Activated effector memory CD4-positive, alpha-beta T cell treated with anti-CD3 and anti-CD28 coated beads, Interleukin-2, amount 50 U/mL, for 16 hours (primary cell): ENCODE measurements around the gene ZNF142.

ENCODE experiments used
- DNase-seq: peaks from one replicate; pipeline ENCODE4 v3.0.0-alpha.2; 2020

The ZNF142 gene, protein sequence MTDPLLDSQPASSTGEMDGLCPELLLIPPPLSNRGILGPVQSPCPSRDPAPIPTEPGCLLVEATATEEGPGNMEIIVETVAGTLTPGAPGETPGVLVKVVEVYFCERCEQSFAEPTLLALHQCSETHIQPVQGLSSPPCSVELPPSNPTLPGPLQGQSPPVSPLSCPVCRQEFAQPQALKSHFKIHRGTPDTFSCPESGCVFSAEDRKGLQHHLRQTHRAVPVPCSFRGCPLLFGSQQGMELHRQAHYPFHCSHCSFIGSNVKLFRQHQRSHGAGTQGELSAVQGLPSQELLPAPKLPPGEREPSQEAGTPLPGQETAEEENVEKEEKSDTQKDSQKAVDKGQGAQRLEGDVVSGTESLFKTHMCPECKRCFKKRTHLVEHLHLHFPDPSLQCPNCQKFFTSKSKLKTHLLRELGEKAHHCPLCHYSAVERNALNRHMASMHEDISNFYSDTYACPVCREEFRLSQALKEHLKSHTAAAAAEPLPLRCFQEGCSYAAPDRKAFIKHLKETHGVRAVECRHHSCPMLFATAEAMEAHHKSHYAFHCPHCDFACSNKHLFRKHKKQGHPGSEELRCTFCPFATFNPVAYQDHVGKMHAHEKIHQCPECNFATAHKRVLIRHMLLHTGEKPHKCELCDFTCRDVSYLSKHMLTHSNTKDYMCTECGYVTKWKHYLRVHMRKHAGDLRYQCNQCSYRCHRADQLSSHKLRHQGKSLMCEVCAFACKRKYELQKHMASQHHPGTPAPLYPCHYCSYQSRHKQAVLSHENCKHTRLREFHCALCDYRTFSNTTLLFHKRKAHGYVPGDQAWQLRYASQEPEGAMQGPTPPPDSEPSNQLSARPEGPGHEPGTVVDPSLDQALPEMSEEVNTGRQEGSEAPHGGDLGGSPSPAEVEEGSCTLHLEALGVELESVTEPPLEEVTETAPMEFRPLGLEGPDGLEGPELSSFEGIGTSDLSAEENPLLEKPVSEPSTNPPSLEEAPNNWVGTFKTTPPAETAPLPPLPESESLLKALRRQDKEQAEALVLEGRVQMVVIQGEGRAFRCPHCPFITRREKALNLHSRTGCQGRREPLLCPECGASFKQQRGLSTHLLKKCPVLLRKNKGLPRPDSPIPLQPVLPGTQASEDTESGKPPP (N-terminal part only)

DNA sequence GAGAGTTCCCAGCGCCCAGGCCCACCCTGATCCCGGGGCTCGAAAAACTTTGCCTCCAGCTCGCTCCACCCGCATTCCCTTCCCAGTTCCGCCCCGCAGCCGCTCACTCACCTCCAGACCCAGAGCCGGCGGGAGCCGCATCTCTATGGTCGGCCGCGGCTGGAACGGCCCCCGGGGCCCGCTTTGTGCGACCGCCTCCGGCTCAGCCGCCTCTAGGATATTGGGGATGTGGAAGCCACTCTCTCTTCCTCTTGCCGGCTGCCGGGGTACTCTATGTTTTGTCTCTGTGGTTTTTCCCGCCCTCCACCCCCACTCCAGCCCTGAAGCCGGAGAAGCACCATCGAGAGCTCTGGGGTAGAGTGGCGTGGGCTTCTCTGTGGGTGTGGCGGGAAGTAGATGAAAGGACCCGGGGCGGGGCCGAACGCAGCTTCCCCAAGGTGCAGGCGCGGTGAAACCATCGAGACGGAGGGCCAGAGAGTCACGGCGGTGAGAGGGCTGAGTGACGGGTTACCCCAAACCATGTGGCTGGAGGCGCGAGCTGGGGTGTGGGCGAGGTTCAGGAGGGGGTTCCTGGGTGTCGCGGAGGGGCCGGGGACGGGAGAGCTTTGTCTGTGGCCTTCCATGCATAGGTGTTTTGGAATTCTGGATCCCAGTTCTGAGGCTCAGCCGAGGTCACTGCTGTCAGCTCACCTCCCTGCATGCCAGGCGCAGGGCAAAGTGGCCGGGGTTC is at the start of gene ZNF142, which contains the start of gene BCS1L:
ZNF142 (minus strand) TSS at position 366 of the 730 bp plus-strand sequence. CDS start 3,194 bp downstream, outside the sequence.
BCS1L (plus strand) TSS at position 426 of the 730 bp plus-strand sequence. CDS start 1,305 bp downstream, outside the sequence.
- peak; percentile 97 for DNase-seq

DNA sequence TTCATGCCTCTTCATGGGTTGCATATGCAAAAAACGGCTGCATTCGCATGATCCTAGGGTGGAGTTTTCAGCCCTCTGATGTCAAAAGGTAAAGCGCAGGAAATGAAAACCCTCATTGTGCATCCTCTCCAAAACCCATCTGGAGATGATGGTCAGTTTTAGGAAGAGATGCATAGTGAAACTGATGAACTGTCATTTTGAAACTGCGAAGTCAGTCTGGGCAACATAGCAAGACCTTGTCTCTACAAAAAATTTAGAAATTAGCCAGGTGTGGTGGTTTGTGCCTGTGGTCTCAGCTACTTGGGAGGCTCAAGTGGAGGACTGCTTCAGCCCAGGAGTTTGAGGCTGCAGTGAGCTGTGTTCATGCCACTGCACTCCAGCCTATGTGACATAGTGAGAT is 48.7 kb upstream of the ZNF142 start:
- no peak for DNase-seq

DNA sequence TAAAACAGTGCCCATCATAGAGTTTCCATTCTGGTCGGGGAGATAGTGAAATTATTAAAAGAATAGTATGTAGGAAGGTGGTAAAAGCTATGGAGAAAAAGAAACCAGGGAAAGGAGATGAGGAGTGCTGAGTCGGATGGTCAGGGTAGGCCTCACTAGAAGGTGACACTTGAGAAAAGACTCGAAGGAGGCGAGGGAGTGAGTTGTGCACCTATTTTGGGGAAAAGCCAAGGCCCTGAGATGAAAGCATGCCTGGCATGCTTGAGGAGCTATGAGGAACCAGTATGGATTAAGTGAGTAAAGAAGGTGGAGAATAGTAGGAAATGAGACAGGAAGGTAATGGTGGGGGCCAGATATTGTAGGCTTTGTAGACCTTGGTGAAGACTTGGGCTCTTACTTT is 43.9 kb upstream of the ZNF142 start:
- no peak for DNase-seq

DNA sequence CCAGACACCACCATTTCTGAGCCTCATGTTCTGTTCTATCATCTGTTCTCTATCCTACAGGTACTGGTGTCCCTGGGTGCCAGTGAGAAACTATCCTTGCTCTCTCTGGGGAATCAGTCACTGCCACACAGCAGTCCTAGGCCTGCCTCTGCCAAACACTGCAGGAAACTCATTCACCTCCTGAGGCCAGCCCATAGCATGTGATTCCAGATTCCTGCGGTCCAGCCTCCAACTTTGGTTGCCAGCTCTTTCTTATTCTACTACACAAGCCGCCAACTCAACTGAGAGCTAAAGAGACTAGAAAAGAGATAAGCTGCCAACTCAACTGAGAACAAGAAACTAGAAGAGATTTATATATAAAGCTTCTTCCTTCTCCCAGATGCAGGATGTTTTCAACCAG is 42.4 kb upstream of the ZNF142 start:
- DNase-seq: no peak

DNA sequence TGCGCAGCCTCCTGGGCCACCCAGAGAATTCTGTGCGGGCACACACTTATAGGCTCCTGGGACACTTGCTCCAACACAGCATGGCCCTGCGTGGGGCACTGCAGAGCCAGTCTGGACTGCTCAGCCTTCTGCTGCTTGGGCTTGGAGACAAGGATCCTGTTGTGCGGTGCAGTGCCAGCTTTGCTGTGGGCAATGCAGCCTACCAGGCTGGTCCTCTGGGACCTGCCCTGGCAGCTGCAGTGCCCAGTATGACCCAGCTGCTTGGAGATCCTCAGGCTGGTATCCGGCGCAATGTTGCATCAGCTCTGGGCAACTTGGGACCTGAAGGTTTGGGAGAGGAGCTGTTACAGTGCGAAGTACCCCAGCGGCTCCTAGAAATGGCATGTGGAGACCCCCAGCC is 39.5 kb upstream of the ZNF142 start:
- DNase-seq: no peak

DNA sequence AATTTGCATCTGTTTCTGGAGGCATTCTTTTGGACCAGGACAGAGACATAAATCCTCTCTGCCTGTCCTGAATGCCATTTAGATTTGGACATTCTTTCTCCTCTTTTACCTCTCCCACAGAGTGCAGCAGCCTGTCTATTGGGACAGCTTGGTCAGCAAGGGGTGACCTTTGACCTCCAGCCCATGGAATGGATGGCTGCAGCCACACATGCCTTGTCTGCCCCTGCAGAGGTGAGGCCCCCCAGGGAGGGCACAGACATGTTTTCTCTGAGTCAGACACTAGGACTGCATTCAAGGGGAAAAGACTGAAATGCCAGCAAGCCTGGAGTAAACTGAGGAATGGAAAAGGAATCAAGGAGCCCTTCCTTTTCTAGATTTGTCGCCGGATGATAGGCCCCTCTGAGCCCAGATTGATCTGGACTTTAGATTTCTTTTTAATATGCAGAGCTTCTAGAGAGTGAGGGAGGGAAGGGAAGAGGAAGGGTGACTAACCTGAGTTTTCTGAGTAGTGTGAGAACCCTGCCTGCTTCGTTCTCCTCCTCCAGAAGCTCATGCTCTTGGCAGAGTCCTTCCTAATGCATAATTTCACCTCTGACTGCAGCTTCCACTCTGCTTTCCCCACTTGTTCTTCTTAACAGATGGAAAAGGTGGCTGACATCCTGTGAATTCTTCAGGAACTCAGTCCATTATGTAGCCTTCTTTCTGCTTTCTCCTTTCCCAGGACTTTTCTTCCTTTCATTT is 35.2 kb upstream of the ZNF142 start:
- no peak for DNase-seq

DNA sequence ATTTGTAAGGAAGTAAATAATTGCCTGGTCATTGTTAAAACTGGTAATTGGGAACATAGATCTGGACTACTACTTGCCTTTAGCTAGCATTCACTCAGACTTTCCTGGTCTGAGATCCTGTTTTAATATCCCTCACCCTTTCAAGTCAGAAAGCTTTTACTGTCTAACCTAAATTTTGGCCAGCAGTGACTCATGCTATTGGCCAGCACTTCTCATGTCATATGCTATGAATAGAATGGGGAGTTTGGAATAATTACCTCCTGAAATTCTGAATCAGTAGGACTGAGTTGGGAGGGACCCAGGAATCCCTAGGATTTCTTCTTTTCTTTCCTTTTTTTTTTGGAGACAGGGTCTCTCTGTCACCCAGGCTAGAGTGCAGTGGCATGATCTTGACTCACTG is 31.8 kb upstream of the ZNF142 start:
- DNase-seq: no peak

DNA sequence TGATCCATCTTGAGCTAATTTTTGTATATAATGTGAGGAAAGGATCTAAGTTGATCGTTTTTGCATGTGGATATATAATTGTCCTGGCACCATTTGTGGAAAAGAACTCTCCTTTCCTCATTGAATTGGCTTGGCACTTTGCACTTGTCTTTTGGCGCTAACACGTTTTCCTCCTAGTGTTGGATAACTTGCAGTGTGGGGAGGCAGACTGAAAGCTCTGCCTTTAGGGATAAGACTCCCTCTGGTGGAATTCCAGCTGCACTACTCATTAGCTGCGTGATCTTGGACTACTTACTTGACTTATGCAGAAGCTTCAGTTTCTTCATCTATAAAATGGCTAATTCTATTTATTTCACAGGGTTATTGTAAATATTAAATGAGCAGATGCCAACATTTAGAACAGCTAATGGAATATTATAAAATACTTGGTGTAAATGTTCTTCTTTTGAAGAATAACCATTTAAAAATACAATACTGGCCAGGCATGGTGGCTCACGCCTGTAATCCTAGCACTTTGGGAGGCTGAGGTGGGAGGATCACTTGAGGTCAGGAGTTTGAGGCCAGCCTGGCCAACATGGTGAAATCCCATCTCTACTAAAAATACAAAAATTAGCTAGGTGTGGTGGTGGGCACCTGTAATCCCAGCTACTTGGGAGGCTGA is 28.1 kb upstream of the ZNF142 start:
- DNase-seq: peak; percentile 65

DNA sequence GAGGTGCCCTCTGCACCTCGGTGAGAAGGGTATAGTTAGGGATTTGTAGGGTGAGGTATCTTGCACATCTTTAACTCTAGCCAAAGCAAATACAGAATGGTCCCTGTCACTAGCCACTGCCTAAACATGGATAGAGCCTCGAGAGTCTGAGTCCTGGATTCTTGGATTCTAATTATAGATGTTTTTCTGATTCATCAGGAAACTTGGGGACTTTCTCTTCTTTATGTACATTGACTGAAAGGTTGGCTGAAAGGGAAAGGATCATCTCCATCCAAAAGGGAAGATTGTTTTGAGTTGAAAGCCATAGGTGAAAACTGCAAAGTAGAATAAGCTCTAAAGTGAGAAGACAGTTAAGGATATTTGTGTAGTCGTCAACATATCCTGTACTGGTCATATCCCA is 20.6 kb upstream of the ZNF142 start:
- no peak for DNase-seq

DNA sequence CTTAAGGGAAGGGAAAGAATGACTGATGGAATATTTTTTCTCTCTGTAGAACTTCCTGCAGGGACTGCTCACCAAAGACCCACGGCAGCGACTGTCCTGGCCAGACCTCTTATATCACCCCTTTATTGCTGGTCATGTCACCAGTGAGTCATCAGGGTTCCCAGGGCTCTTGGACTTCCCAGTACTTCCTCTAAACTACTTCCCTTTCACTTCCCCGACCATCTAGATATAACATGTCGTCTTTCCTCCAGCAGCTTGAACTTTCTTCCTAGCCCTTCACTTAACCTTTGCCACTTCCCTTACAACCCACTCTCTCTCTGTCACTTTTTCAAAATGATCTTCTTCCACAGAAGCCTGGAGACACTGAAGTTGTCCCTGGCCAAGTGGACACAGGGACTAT is 19.7 kb upstream of the ZNF142 start:
- no peak for DNase-seq

DNA sequence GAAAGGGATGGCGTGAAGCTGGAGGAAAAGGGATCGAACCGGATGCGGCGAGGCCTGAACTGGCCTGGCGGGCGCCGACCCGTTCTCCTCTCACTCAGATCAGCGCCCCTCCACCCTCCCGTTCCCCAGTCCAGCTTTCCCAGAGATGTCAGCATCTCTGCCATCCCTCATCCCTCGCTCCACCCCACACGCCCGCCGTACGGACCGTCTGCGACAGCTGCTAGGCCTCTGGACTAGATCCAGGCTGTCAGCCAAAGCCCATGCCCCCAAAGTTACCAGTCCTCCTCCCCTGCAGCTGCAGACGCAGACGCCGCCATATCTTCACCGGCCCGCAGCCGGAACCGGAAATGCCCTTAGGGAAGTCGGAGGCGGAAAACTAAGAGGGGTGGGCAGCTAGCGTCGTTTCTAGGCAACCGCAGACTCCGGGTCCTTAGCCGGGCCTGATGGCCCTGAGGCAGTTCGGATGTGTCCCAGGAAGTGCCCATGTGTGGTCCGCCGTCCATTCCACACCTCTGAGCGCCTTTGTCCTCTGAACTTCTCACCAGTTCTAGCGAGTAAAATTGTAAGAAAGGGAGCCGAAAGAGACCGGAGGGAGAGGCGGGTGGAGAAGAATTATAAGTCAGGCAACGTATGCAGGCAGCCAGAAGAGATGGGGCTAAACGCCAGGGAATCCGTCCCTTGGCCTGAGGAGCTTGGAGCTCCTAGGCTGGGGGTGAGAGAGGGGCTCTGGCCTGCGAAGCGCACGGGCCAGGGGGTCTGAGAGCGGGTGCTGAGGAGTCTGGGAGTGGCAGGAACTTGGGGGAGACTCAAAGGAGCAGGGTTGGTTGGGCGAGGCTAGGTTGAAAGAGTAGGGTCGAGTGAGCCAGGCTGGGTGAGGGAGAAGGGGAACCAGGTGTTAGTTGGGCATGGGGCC is 12.5 kb upstream of the ZNF142 start, which contains the start of the genes RNF25 and STK36:
RNF25 (minus strand) TSS at position 349 of the 913 bp plus-strand sequence; CDS start at position 317, 32 bp downstream.
STK36 (plus strand) TSS at position 433 of the 913 bp plus-strand sequence. CDS start 744 bp downstream, outside the sequence.
- DNase-seq: peak; percentile 94

DNA sequence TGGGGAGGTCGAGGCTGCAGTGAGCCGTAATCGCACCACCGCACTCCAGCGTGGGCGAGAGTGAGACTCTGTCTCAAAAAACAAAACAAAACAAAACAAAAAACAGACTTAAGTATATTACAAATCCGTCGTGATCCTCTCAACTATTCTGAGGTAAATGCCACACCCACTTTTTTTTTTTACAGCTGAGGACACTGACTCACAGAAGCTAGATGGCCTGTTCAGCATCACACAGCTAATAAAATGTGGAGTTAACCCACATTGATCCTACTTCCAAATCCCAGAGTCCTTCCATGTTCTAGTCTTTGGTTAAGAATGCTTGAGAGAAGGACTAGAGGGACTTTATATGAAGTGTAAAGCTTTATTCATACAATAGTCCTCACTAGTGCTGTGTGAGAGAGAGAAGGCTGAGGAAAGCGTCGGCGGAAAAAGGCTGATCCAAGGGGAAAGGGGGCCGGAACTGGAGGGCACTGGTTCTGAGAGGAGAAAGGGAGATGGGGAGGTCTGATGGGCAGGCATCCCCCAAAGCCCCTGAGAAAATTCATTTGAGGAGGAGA is 11.8 kb upstream of the ZNF142 start:
- no peak for DNase-seq

DNA sequence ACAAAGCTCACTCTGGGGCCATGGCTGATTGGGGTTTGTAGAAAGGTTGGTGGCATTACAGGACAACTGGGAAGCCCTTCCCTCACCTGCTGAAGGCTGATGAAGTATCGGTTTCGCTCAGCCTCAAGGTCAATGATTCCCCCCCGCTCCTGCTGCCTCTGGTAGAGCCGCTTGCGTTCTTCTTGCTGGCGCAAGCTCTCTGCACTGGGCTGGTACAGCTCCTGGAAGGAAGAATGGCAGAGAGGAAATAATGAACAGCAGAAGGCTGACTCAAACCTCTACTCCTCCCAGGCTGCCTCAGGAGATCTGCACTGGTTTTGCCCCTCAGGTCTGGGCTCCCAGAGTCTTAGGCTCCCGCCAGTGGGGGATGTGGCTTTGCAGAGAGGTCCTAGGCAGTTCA is 5.2 kb upstream of the ZNF142 start:
- no peak for DNase-seq

DNA sequence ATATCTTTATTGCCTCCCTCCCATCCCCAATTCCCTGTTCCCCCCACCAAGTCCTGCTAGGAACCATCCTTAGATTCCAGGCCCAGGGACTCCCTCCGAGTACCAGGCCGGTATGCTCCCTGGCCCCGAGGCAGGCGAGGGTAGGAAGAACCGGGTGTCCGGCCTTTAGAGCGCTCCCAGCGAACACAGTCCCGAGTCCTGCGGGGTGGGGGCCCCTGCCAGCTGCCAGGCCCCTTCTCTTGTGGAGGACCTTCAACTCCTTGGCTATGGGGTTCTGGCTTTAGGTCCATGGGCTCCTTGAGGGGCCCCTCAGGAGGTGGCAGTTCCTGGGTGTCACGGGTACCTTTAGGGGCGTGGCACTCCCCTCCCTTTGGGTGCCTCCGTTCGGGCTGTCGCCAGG is 4.5 kb upstream of the ZNF142 start:
- no peak for DNase-seq

DNA sequence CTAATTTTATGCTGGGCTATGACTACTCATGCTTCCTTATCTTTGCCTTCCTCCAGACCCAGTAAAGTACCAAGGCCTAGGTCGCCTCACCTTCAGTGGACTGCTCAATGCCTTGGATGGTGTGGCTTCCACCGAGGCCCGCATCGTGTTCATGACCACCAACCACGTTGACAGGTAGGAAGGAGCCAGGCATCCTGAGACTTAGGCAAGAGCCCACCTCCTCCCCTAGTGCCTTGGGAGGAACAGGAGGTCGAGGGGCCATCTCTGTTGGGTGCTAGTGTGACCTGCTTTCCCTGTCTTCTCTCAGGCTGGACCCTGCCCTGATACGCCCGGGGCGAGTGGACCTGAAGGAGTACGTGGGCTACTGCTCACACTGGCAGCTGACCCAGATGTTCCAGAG is 3.4 kb upstream of the ZNF142 start:
- DNase-seq: no peak

DNA sequence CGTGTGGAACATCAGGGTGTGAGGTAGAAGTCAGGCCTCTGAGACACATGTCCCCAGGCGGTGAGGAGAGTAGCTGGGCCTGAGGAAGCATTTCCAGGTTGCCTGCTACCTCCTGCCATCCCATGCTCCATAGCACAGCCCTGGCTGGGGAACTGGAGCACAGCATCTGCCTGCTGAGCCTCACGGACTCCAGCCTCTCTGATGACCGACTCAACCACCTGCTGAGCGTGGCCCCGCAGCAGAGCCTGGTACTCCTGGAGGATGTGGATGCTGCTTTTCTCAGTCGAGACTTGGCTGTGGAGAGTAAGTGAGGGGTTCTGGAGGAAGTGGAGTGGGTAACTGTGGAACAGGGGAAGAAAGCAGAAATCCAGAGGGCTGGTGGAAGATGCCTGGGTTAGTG is 3.0 kb upstream of the ZNF142 start:
- no peak for DNase-seq

DNA sequence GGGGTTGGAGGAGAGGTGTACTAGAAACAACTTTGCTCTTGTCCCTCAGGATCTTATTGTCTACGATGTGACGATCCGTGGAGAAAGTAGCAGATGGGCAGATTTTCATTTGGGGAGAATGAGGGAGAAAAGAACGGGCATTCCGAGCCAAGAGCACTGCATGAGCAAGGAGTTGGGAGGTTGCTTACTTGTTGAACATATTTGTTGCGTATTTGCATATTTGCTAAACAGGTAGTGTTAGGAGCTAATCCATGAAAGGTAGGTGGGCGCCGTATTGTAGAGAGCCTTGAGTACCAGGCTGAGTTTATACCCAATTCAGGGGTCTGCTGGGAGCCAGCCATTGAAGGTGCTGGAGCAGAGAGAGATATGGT is 550 bp upstream of the ZNF142 start:
- no peak for DNase-seq

DNA sequence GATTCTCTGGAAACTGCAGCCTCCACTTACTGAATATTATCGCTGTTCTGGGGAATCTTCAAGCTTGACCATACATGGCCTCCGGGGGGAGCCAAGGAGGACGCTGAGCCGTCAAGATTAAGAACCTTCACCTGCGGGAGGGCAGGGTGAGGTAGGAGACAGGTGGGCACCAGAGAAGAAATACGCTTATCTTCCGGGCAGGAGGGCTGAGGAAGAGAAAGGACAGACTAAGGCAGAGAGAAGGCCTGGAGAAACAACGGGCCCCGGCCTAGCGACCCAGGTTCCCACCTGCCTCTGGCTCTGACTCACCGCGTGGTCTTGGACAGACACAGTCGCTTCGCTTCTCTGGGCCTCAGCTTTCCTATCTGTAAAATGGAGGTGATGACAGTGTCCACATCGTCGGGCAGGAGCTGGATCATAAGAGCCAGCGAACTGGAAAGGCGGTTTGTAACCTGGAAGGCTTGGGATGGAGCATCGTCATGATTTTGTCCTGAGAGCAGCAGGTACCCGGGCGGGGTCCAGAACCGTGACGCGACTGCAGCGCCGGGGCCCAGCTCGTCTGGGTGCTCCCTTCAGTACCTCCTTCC is 659 bp downstream of the ZNF142 start:
- DNase-seq: peak; percentile 82

DNA sequence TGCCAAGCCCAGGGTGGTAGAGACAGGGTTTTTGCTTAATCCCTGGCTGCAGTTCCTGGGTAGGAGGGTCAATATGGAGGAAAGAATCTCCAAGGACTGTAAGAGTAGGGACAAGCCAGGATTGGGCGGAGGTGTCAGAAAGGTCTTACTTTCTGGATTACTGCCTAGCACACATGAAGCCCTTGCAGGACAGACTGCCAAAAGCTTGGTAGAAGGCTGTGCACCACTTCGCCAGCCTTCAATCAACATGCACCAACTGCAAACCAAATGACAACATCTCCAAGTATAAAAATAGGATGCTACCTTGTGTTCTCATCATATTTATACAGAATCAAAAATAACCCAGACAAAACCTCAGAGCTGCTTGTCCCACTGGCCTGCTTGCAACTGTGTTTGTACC is 3.7 kb downstream of the ZNF142 start:
- DNase-seq: no peak
